GM23338 (cell line): Measurements from ENCODE around the gene CNTN5. TPM values are rescaled to one million over a fixed set of nuclear protein-coding genes. Genes with fewer than 3 reads are reported as not detected.

Experiments
- ATAC-seq: fragments of 200-7000 bp; cut with Tn5 transposase; 3 replicates; pipeline ENCODE4 v1.9.1; 2020
- DNase-seq: peaks from one replicate; pipeline ENCODE4 v3.0.0-alpha.2; 2015; ENCODE audit warnings: low spot score
- H2AFZ ChIP-seq: fragments of 200-600 bp; sonication (generic); 2 replicates; pipeline ENCODE4 v1.8.0; 2016; ENCODE audit warnings: antibody characterized with exemption, mild to moderate bottlenecking, moderate library complexity
- H3F3A ChIP-seq: fragments of 200-600 bp; sonication (generic); replicated peaks from 2 replicates; pipeline ENCODE4 v1.8.0; 2017; ENCODE audit warnings: antibody characterized with exemption, mixed run types, low read depth
- H3K27ac ChIP-seq: fragments of 200-600 bp; sonication (generic); 2 replicates; pipeline ENCODE4 v1.6.1; 2016; ENCODE audit warnings: low read depth
- H3K27me3 ChIP-seq: fragments of 200-600 bp; sonication (generic); 2 replicates; pipeline ENCODE4 v1.8.0; 2016; ENCODE audit warnings: mild to moderate bottlenecking, mixed run types, moderate library complexity; ENCODE audit not compliant: insufficient read depth
- H3K36me3 ChIP-seq: fragments of 200-600 bp; sonication (generic); 2 replicates; pipeline ENCODE4 v1.8.0; 2016; ENCODE audit warnings: mild to moderate bottlenecking; ENCODE audit not compliant: insufficient read depth
- H3K4me1 ChIP-seq: fragments of 200-600 bp; sonication (generic); 2 replicates; pipeline ENCODE4 v1.8.0; 2016; ENCODE audit warnings: mild to moderate bottlenecking, moderate library complexity; ENCODE audit not compliant: insufficient read depth
- H3K4me2 ChIP-seq: fragments of 200-600 bp; sonication (generic); 2 replicates; pipeline ENCODE4 v1.7.1; 2017; ENCODE audit warnings: mixed run types
- H3K4me3 ChIP-seq: fragments of 200-600 bp; sonication (generic); 2 replicates; pipeline ENCODE4 v1.6.1; 2016; ENCODE audit warnings: mixed run types
- H3K79me2 ChIP-seq: fragments of 200-600 bp; sonication (generic); replicated peaks from 2 replicates; pipeline ENCODE4 v1.8.0; 2017; ENCODE audit warnings: mild to moderate bottlenecking; ENCODE audit not compliant: insufficient read depth
- H3K9me2 ChIP-seq: fragments of 200-600 bp; sonication (generic); 2 replicates; pipeline ENCODE4 v1.8.0; 2017; ENCODE audit not compliant: insufficient read depth
- H4K20me1 ChIP-seq: fragments of 200-600 bp; sonication (generic); replicated peaks from 2 replicates; pipeline ENCODE4 v1.8.0; 2017; ENCODE audit warnings: mild to moderate bottlenecking; ENCODE audit not compliant: insufficient read depth
- H3K27ac Mint-ChIP-seq: 2 replicates; pipeline ENCODE4 v1.8.0; 2020; ENCODE audit warnings: inconsistent platforms, mild to moderate bottlenecking, moderate library complexity, mixed read lengths
- H3K27me3 Mint-ChIP-seq: 3 replicates; pipeline ENCODE4 v1.8.0; 2022; ENCODE audit warnings: low read depth, mild to moderate bottlenecking, moderate library complexity, mixed read lengths, inconsistent platforms; ENCODE audit not compliant: insufficient read depth, poor library complexity
- H3K36me3 Mint-ChIP-seq: 3 replicates; pipeline ENCODE4 v1.8.0; 2021; ENCODE audit warnings: low read depth, mild to moderate bottlenecking, inconsistent platforms, moderate library complexity, mixed read lengths
- H3K4me1 Mint-ChIP-seq: 3 replicates; pipeline ENCODE4 v1.8.0; 2020; ENCODE audit warnings: mild to moderate bottlenecking, inconsistent platforms, mixed read lengths
- H3K4me3 Mint-ChIP-seq: 3 replicates; pipeline ENCODE4 v1.8.0; 2021; ENCODE audit warnings: moderate library complexity, mild to moderate bottlenecking, inconsistent platforms, mixed read lengths
- H3K9me3 Mint-ChIP-seq: 3 replicates; pipeline ENCODE4 v1.8.0; 2020; ENCODE audit warnings: moderate library complexity, mild to moderate bottlenecking, inconsistent platforms, mixed read lengths
- CREB1 ChIP-seq: fragments of 250-450 bp; sonication (Bioruptor Pico); IDR thresholded peaks from 2 replicates; pipeline ENCODE4 v1.5.0; 2020; ENCODE audit warnings: low read depth, mild to moderate bottlenecking, moderate library complexity
- EZH2phosphoT487 ChIP-seq: fragments of 200-600 bp; sonication (generic); IDR thresholded peaks from one replicate; pipeline ENCODE4 v1.8.1; 2018; ENCODE audit warnings: antibody characterized with exemption; ENCODE audit not compliant: unreplicated experiment
- POLR2AphosphoS5 ChIP-seq: IDR thresholded peaks from 2 replicates; pipeline ENCODE4 v1.6.1; 2016; ENCODE audit warnings: antibody characterized with exemption, low read depth
- STAT1 ChIP-seq: IDR thresholded peaks from one replicate; pipeline ENCODE4 v1.6.1; 2016; ENCODE audit warnings: antibody characterized with exemption; ENCODE audit not compliant: unreplicated experiment
- ZNF331 ChIP-seq: fragments of 250-450 bp; sonication (Bioruptor Pico); IDR thresholded peaks from 2 replicates; pipeline ENCODE4 v1.5.0; 2020; ENCODE audit warnings: low read depth, mild to moderate bottlenecking, moderate library complexity
- polyA plus RNA-seq: library from polyadenylated mRNA; unstranded; fragments of >200 nt; fragmentation: Nextera tagmentation; extraction: Ambion mirVana; gene quantifications from 2 replicates; pipeline ENCODE4 v1.2.1, GENCODE V29; 2016
- total RNA-seq: library from RNA; depleted of rRNA; stranded (reverse); fragments of >200 nt; shearing (Covaris generic); gene quantifications from 2 replicates; pipeline ENCODE4 v1.2.3, GENCODE V29; 2014
- TF ChIP-seq, protein P1 (sequence below), 2 experiments: fragments of 200-600 bp in 1 of 2; sonication (generic) in 1 of 2; conservative IDR thresholded peaks; 2 replicates each; pipeline versions ENCODE4 v1.5.1 to v1.6.1; 2016 to 2017; ENCODE audit warnings: antibody characterized with exemption in 2 of 2, low read depth in 2 of 2, mild to moderate bottlenecking in 2 of 2, moderate library complexity in 1 of 2
- TF ChIP-seq, protein P2 (sequence below): IDR thresholded peaks from 2 replicates; pipeline ENCODE4 v1.6.1; 2016; ENCODE audit warnings: antibody characterized with exemption

The CNTN5 gene
- total and polyA plus RNA-seq, 2 experiments from 2014 or later: not detected

DNA sequence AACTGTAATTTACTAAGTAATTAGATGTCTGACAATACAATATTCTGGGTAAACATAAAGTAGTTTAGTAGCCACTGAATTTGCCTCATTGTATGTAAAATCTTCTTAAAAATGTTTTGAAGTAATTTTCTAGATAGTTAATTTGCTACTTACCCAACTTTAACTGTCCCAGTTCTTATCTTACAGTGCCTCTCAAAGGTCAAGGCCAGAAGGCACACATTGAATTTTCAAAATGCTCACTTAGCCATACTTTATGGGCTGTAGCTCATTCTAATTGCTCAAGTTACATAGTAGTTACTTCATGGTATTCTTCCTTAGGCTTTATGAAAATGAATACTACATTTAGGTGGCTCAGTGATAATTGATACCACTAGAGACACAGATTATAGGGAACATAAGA is 666.6 kb downstream of the CNTN5 start:
- Histone ChIP-seq H3K27me3 (no peaks in the 10 kb centered on the region), H2AFZ (no peak overlapping the region; the same call in 1 of the 2 replicates), H3K9me2 (no peaks in the 10 kb centered on the region), H3K27ac (no peak overlapping the region), H3F3A (no peaks in the 10 kb centered on the region), H3K79me2 (no peaks in the 10 kb centered on the region), H3K4me1 (no peaks in the 10 kb centered on the region), H3K4me3 (no peak overlapping the region), H3K4me2 (no peak overlapping the region), H3K36me3 (no peaks in the 10 kb centered on the region), H4K20me1 (no peaks in the 10 kb centered on the region)
- no peak for TF ChIP-seq ZNF331
- TF ChIP-seq, protein P1, sequence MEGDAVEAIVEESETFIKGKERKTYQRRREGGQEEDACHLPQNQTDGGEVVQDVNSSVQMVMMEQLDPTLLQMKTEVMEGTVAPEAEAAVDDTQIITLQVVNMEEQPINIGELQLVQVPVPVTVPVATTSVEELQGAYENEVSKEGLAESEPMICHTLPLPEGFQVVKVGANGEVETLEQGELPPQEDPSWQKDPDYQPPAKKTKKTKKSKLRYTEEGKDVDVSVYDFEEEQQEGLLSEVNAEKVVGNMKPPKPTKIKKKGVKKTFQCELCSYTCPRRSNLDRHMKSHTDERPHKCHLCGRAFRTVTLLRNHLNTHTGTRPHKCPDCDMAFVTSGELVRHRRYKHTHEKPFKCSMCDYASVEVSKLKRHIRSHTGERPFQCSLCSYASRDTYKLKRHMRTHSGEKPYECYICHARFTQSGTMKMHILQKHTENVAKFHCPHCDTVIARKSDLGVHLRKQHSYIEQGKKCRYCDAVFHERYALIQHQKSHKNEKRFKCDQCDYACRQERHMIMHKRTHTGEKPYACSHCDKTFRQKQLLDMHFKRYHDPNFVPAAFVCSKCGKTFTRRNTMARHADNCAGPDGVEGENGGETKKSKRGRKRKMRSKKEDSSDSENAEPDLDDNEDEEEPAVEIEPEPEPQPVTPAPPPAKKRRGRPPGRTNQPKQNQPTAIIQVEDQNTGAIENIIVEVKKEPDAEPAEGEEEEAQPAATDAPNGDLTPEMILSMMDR (conservative IDR thresholded peaks at IDR 0.05; ENCODE audit: low read depth in 2 of 2): peak; percentile 48 to 54
- Mint-ChIP-seq H3K36me3 (peaks cover 4% of the 10 kb centered on the region; the same call in 2 of the 3 replicates), H3K9me3 (peaks cover 3% of the 10 kb centered on the region; the same call in 1 of the 3 replicates), H3K4me1 (no peaks in the 10 kb centered on the region), H3K27ac (no peak overlapping the region), H3K27me3 (no peaks in the 10 kb centered on the region), H3K4me3 (no peak overlapping the region)
- ATAC-seq (no peak; the same call in 2 of the 3 replicates), DNase-seq (no peak)

- Histone ChIP-seq H3F3A (no peaks in the 10 kb centered on the region), H3K4me3 (no peak overlapping the region), H3K4me1 (no peaks in the 10 kb centered on the region), H3K4me2 (no peak overlapping the region), H2AFZ (no peak overlapping the region), H3K27me3 (no peaks in the 10 kb centered on the region), H3K9me2 (no peaks in the 10 kb centered on the region), H3K27ac (no peak overlapping the region), H3K79me2 (no peaks in the 10 kb centered on the region), H3K36me3 (no peaks in the 10 kb centered on the region), H4K20me1 (no peaks in the 10 kb centered on the region)
- Mint-ChIP-seq H3K36me3 (peaks cover 4% of the 10 kb centered on the region; the same call in 2 of the 3 replicates), H3K4me3 (no peak overlapping the region), H3K4me1 (no peaks in the 10 kb centered on the region), H3K9me3 (peaks cover 3% of the 10 kb centered on the region; the same call in 1 of the 3 replicates), H3K27ac (no peak overlapping the region), H3K27me3 (no peaks in the 10 kb centered on the region)
- ATAC-seq: no peak
- TF ChIP-seq ZNF331 (no peak), STAT1 (no peak), POLR2AphosphoS5 (no peak), EZH2phosphoT487 (no peak), CREB1 (no peak)
- TF ChIP-seq, protein P1 (conservative IDR thresholded peaks at IDR 0.05; ENCODE audit: low read depth in 2 of 2): no peak
- TF ChIP-seq, protein P2, sequence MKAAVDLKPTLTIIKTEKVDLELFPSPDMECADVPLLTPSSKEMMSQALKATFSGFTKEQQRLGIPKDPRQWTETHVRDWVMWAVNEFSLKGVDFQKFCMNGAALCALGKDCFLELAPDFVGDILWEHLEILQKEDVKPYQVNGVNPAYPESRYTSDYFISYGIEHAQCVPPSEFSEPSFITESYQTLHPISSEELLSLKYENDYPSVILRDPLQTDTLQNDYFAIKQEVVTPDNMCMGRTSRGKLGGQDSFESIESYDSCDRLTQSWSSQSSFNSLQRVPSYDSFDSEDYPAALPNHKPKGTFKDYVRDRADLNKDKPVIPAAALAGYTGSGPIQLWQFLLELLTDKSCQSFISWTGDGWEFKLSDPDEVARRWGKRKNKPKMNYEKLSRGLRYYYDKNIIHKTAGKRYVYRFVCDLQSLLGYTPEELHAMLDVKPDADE: no peak
- DNase-seq: no peak
These were observed 673.3 kb downstream of the CNTN5 start for GRCh38 chr11:99693941-99694492.
